ENCODE measurements around the gene ALDH5A1.

The ALDH5A1 gene

GRCh38 chr6:24543683-24544082 is 48.9 kb downstream of the ALDH5A1 start:
- TF ChIP-seq SIN3A (IDR thresholded peaks at IDR 0.05; ENCODE audit: borderline replicate concordance, insufficient read depth, low read length) (no peak), TAF1 (IDR thresholded peaks at IDR 0.05; ENCODE audit: borderline replicate concordance, insufficient read depth, low read length) (no peak)

- TF ChIP-seq FOXP2 (optimal IDR thresholded peaks at IDR 0.05; ENCODE audit: borderline replicate concordance, extremely low read depth, extremely low read length, insufficient read depth): no peak
- TF ChIP-seq SIN3A (IDR thresholded peaks at IDR 0.05; ENCODE audit: borderline replicate concordance, insufficient read depth, low read length): no peak
- TF ChIP-seq TAF1 (IDR thresholded peaks at IDR 0.05; ENCODE audit: borderline replicate concordance, insufficient read depth, low read length): no peak
- TF ChIP-seq POLR2AphosphoS5 (IDR thresholded peaks at IDR 0.05; ENCODE audit: low read depth, low read length): no peak
- no peak for TF ChIP-seq REST (IDR thresholded peaks at IDR 0.05; ENCODE audit: insufficient read depth in 1 of 2, low read depth in 2 of 2, low read length in 2 of 2)
Observed at GRCh38 chr6:24545183-24545582, 50.4 kb downstream of the ALDH5A1 start.

- TF ChIP-seq POLR2AphosphoS5 (IDR thresholded peaks at IDR 0.05; ENCODE audit: low read depth, low read length) (no peak), TAF1 (IDR thresholded peaks at IDR 0.05; ENCODE audit: borderline replicate concordance, insufficient read depth, low read length) (no peak), SIN3A (IDR thresholded peaks at IDR 0.05; ENCODE audit: borderline replicate concordance, insufficient read depth, low read length) (no peak), REST (IDR thresholded peaks at IDR 0.05; ENCODE audit: insufficient read depth in 1 of 2, low read depth in 2 of 2, low read length in 2 of 2) (no peak), FOXP2 (optimal IDR thresholded peaks at IDR 0.05; ENCODE audit: borderline replicate concordance, extremely low read depth, extremely low read length, insufficient read depth) (no peak)
Observed at GRCh38 chr6:24545691-24546090, 50.9 kb downstream of the ALDH5A1 start.

- TF ChIP-seq POLR2AphosphoS5 (IDR thresholded peaks at IDR 0.05; ENCODE audit: low read depth, low read length) (no peak), REST (IDR thresholded peaks at IDR 0.05; ENCODE audit: insufficient read depth in 1 of 2, low read depth in 2 of 2, low read length in 2 of 2) (no peak), TAF1 (IDR thresholded peaks at IDR 0.05; ENCODE audit: borderline replicate concordance, insufficient read depth, low read length) (no peak), SIN3A (IDR thresholded peaks at IDR 0.05; ENCODE audit: borderline replicate concordance, insufficient read depth, low read length) (no peak), FOXP2 (optimal IDR thresholded peaks at IDR 0.05; ENCODE audit: borderline replicate concordance, extremely low read depth, extremely low read length, insufficient read depth) (no peak)
Observed at GRCh38 chr6:24546439-24546838, 51.7 kb downstream of the ALDH5A1 start.

GRCh38 chr6:24547243-24547642 is 52.5 kb downstream of the ALDH5A1 start:
- TF ChIP-seq POLR2AphosphoS5 (IDR thresholded peaks at IDR 0.05; ENCODE audit: low read depth, low read length): no peak
- TF ChIP-seq REST (IDR thresholded peaks at IDR 0.05; ENCODE audit: insufficient read depth in 1 of 2, low read depth in 2 of 2, low read length in 2 of 2): no peak
- TF ChIP-seq TAF1 (IDR thresholded peaks at IDR 0.05; ENCODE audit: borderline replicate concordance, insufficient read depth, low read length): no peak
- no peak for TF ChIP-seq SIN3A (IDR thresholded peaks at IDR 0.05; ENCODE audit: borderline replicate concordance, insufficient read depth, low read length)

All from PFSK-1 (cell line).